GM18520 (cell line): Measurements from ENCODE around the gene PKM.
"Not testable (repeated sequence)": the region's sequence is repeated elsewhere in the genome, so short reads cannot be mapped to it uniquely, and the experiment has no call there.

Experiments used
- ATAC-seq: cut with Tn5 transposase; IDR thresholded peaks from one replicate; pipeline ENCODE4 v1.9.1; 2021; ENCODE audit not compliant: unreplicated experiment

The PKM gene

GRCh38 chr15:72179950-72180581 lies 50.9 kb downstream of the PKM start:
- no peak for ATAC-seq

- no peak for ATAC-seq
Observed at GRCh38 chr15:72178976-72179585, 51.9 kb downstream of the PKM start.

GRCh38 chr15:72176743-72177142 lies 54.2 kb downstream of the PKM start:
- no peak for ATAC-seq

GRCh38 chr15:72176159-72176558 lies 54.8 kb downstream of the PKM start:
- no peak for ATAC-seq

- ATAC-seq: no peak
Observed at GRCh38 chr15:72175186-72176044, 55.6 kb downstream of the PKM start.

- ATAC-seq: no peak
Observed at GRCh38 chr15:72174551-72175165, 56.3 kb downstream of the PKM start.

GRCh38 chr15:72173864-72174550 lies 57.0 kb downstream of the PKM start:
- ATAC-seq: no peak

- no peak for ATAC-seq
Observed at GRCh38 chr15:72173401-72173800, 57.6 kb downstream of the PKM start.

GRCh38 chr15:72172796-72173195 lies 58.2 kb downstream of the PKM start:
- ATAC-seq: no peak

GRCh38 chr15:72171978-72172377 lies 59.0 kb downstream of the PKM start:
- not testable (repeated sequence) for ATAC-seq

- no peak for ATAC-seq
Observed at GRCh38 chr15:72170691-72171090, 60.3 kb downstream of the PKM start.

- ATAC-seq: no peak
Observed at GRCh38 chr15:72169921-72170611, 60.9 kb downstream of the PKM start.

- ATAC-seq: no peak
Observed at GRCh38 chr15:72169236-72169920, 61.6 kb downstream of the PKM start.

GRCh38 chr15:72168808-72169190 lies 62.2 kb downstream of the PKM start:
- ATAC-seq: no peak

GRCh38 chr15:72168131-72168807 lies 62.7 kb downstream of the PKM start:
- no peak for ATAC-seq

GRCh38 chr15:72167445-72167844 lies 63.5 kb downstream of the PKM start:
- ATAC-seq: no peak

GRCh38 chr15:72166716-72167417 lies 64.1 kb downstream of the PKM start:
- ATAC-seq: no peak

- ATAC-seq: no peak
Observed at GRCh38 chr15:72163719-72164118, 67.3 kb downstream of the PKM start.

- no peak for ATAC-seq
Observed at GRCh38 chr15:72162569-72162968, 68.4 kb downstream of the PKM start.
